Stomach (tissue), 9 donors: Measurements from ENCODE around the gene CD74. TPM values are rescaled to one million over a fixed set of nuclear protein-coding genes. Genes with fewer than 3 reads are reported as not detected.

ENCODE experiments used
- DNase-seq, 2 donors: peaks; one replicate each; pipeline versions ENCODE4 v3.0.0 to v3.0.0-alpha.2; 2013 to 2019
- H3K27ac ChIP-seq, 5 donors: fragments of 200-600 bp in 4 of 5; sonication (generic) in 4 of 5; one replicate each; pipeline ENCODE4 v1.5.1; 2013 to 2019; ENCODE audit warnings: mild to moderate bottlenecking in 1 of 5, moderate library complexity in 1 of 5
- H3K27me3 ChIP-seq, 3 donors: fragments of 200-600 bp; sonication (generic); one replicate each; pipeline ENCODE4 v1.5.1; 2017 to 2019; ENCODE audit warnings: mixed run types in 1 of 3
- H3K36me3 ChIP-seq, 4 donors: fragments of 200-600 bp; sonication (generic); 1 replicate in 3 of 4; 2 replicates in 1 of 4; pipeline ENCODE4 v1.5.1; 2016 to 2019
- H3K4me1 ChIP-seq, 4 donors: fragments of 200-600 bp; sonication (generic); one replicate each; pipeline ENCODE4 v1.5.1; 2016 to 2019
- H3K4me3 ChIP-seq, 4 donors: fragments of 200-600 bp; sonication (generic) in 3 of 4; one replicate each; pipeline ENCODE4 v1.5.1; 2016 to 2019; ENCODE audit warnings: mild to moderate bottlenecking in 1 of 4
- H3K9me3 ChIP-seq, 4 donors: fragments of 200-600 bp; sonication (generic); one replicate each; pipeline ENCODE4 v1.5.1; 2016 to 2019
- CTCF ChIP-seq, 7 experiments: fragments of 450-650 bp in 4 of 7; fragments of 200-600 bp in 3 of 7; sonication (generic) in 3 of 7; IDR thresholded peaks; one replicate each; pipeline ENCODE4 v1.5.1; 2016 to 2019; ENCODE audit warnings: antibody characterized with exemption in 7 of 7, control low read depth in 2 of 7, mild to moderate bottlenecking in 1 of 7
- EP300 ChIP-seq: sonication (generic); formaldehyde crosslinking; IDR thresholded peaks from one replicate; pipeline ENCODE4 v1.6.1; 2017; ENCODE audit warnings: antibody characterized with exemption
- POLR2A ChIP-seq, 4 donors: fragments of 450-650 bp; IDR thresholded peaks; one replicate each; pipeline ENCODE4 v1.6.1; 2016; ENCODE audit warnings: antibody characterized with exemption in 4 of 4, control low read depth in 2 of 4, mild to moderate bottlenecking in 1 of 4, moderate library complexity in 1 of 4
- POLR2AphosphoS5 ChIP-seq, 3 donors: sonication (generic); formaldehyde crosslinking; IDR thresholded peaks; one replicate each; pipeline ENCODE4 v1.6.1; 2016; ENCODE audit warnings: antibody characterized with exemption in 3 of 3
- WGBS, 5 donors: extraction: QIAGEN DNeasy Blood & Tissue Kit in 3 of 5; methylation state at CpG; one replicate each; pipeline versions ENCODE4 v1.1.5 to v1.1.7; 2013 to 2018; 5-methylcytosine and 5-hydroxymethylcytosine counted together
- intact Hi-C: fragments of 100-400 bp; cut with DNase I; formaldehyde crosslinking; loops from one replicate; pipeline ENCODE4 v1.15.1; 2023; ENCODE audit warnings: low total_unique reads
- polyA plus RNA-seq, 3 donors: library from polyadenylated mRNA; stranded (reverse); fragments of 200-250 nt; gene quantifications; one replicate each; pipeline ENCODE4 v1.2.3, GENCODE V29; 2013
- total RNA-seq, 5 donors: library from RNA; depleted of rRNA; stranded (reverse); fragments of >200 nt; gene quantifications; one replicate each; pipeline versions ENCODE4 v1.1.0 to v1.2.3, GENCODE V29; 2014 to 2016
- donor health status: healthy with polysubstance abuse.
- donor health status: Bipolar disorder and iron deficiency.
- donor health status: healthy.

CD74 gene
- total and polyA plus RNA-seq, 8 donors, result 102 to 1,185 (median 296) TPM

GRCh38 chr5:150404121-150404520 lies 8.6 kb downstream of the CD74 start:
- Histone ChIP-seq H3K36me3 (peaks cover 63 to 100% (median 79%) of the 10 kb centered on the region in 4 donors), H3K4me3 (no peak overlapping the region), H3K27ac (no peak overlapping the region), H3K9me3 (no peaks in the 10 kb centered on the region), H3K4me1 (peaks cover 0 to 27% (median 7%) of the 10 kb centered on the region in 4 donors), H3K27me3 (no peaks in the 10 kb centered on the region)
- TF ChIP-seq POLR2AphosphoS5 (IDR thresholded peaks at IDR 0.05) (no peak), EP300 (no peak), CTCF (IDR thresholded peaks at IDR 0.05) (no peak), POLR2A (IDR thresholded peaks at IDR 0.05) (no peak)
- intact Hi-C loops, result no loop called here
- WGBS, 5 donors, result 64 to 72% (median 67%) methylated on average over 5 of the region's 5 CpGs
- DNase-seq, result no peak

- WGBS, 5 donors, result 82 to 97% (median 92%) methylated on average over 10 to 12 of the region's 12 CpGs
- Histone ChIP-seq H3K27me3 (no peaks in the 10 kb centered on the region), H3K9me3 (no peaks in the 10 kb centered on the region), H3K27ac (no peak overlapping the region), H3K4me3 (no peak overlapping the region), H3K36me3 (peaks cover 66 to 100% (median 91%) of the 10 kb centered on the region in 4 donors), H3K4me1 (peaks cover 0 to 15% (median under 1%) of the 10 kb centered on the region in 4 donors)
- DNase-seq, result no peak
- intact Hi-C loops, result no loop called here
- TF ChIP-seq POLR2AphosphoS5 (IDR thresholded peaks at IDR 0.05), result peak in 1 of 3 donors; percentile 2
- TF ChIP-seq EP300, result no peak
These were observed 9.8 kb downstream of the CD74 start for GRCh38 chr5:150402901-150403342.

GRCh38 chr5:150402229-150402773 lies 10.4 kb downstream of the CD74 start:
- no peak overlapping the region for H3K27ac ChIP-seq
- no peak for TF ChIP-seq EP300
- no peak for TF ChIP-seq POLR2AphosphoS5 (IDR thresholded peaks at IDR 0.05)
- no peak for TF ChIP-seq CTCF (IDR thresholded peaks at IDR 0.05)
- no peak for TF ChIP-seq POLR2A (IDR thresholded peaks at IDR 0.05)
- peaks cover 0 to 9% (median 0%) of the 10 kb centered on the region in 4 donors for H3K4me1 ChIP-seq
- 53 to 82% (median 70%) methylated on average over 3 to 4 of the region's 4 CpGs for WGBS, 5 donors
- peaks cover 66 to 100% (median 96%) of the 10 kb centered on the region in 4 donors for H3K36me3 ChIP-seq
- intact Hi-C loops, result no loop called here
- no peak overlapping the region for H3K4me3 ChIP-seq
- H3K9me3 ChIP-seq, result no peaks in the 10 kb centered on the region
- H3K27me3 ChIP-seq, result no peaks in the 10 kb centered on the region
- DNase-seq, result no peak

GRCh38 chr5:150401376-150402228 lies 11.1 kb downstream of the CD74 start:
- H3K27me3 ChIP-seq, result no peaks in the 10 kb centered on the region
- H3K27ac ChIP-seq, result no peak overlapping the region
- peaks cover 64 to 100% (median 99%) of the 10 kb centered on the region in 4 donors for H3K36me3 ChIP-seq
- intact Hi-C loops, result no loop called here
- WGBS, 5 donors, result 71 to 81% (median 73%) methylated on average over 10 to 11 of the region's 11 CpGs
- TF ChIP-seq POLR2A (IDR thresholded peaks at IDR 0.05), result no peak
- TF ChIP-seq POLR2AphosphoS5 (IDR thresholded peaks at IDR 0.05), result no peak
- H3K9me3 ChIP-seq, result no peaks in the 10 kb centered on the region
- no peak for DNase-seq
- H3K4me1 ChIP-seq, result peaks cover 0 to 4% (median 0%) of the 10 kb centered on the region in 4 donors
- no peak overlapping the region for H3K4me3 ChIP-seq

- Histone ChIP-seq H3K36me3 (peaks cover 68 to 100% (median 100%) of the 10 kb centered on the region in 4 donors), H3K27me3 (no peaks in the 10 kb centered on the region), H3K4me1 (peaks cover 0 to 4% (median 0%) of the 10 kb centered on the region in 4 donors), H3K9me3 (no peaks in the 10 kb centered on the region), H3K27ac (no peak overlapping the region), H3K4me3 (no peak overlapping the region)
- intact Hi-C loops, result no loop called here
- no peak for DNase-seq
- TF ChIP-seq CTCF (IDR thresholded peaks at IDR 0.05) (no peak), EP300 (no peak), POLR2A (IDR thresholded peaks at IDR 0.05) (no peak), POLR2AphosphoS5 (IDR thresholded peaks at IDR 0.05) (no peak)
- 55 to 69% (median 65%) methylated on average over 3 of the region's 3 CpGs for WGBS, 5 donors
These were observed 11.7 kb downstream of the CD74 start for GRCh38 chr5:150401076-150401375.
